MG63 (cell line): ENCODE measurements around the gene EPAS1. TPM values are rescaled to one million over a fixed set of nuclear protein-coding genes. Genes with fewer than 3 reads are reported as not detected.
A peak's percentile ranks its signal among the peaks of the same experiment; 100 is the strongest.

ENCODE experiments used
- DNase-seq: peaks from one replicate; pipeline ENCODE4 v3.0.0-alpha.2; 2020
- H3K27me3 ChIP-seq: fragments of 250-450 bp; sonication (Bioruptor Pico); 2 replicates; pipeline ENCODE4 v1.5.1; 2020; ENCODE audit warnings: mild to moderate bottlenecking, moderate library complexity
- H3K36me3 ChIP-seq: fragments of 250-450 bp; sonication (Bioruptor Pico); 2 replicates; pipeline ENCODE4 v1.5.1; 2020; ENCODE audit warnings: mild to moderate bottlenecking, moderate library complexity
- H3K4me3 ChIP-seq: fragments of 250-450 bp; sonication (Bioruptor Pico); 2 replicates; pipeline ENCODE4 v1.5.1; 2020; ENCODE audit warnings: mild to moderate bottlenecking, moderate library complexity
- H3K9me3 ChIP-seq: fragments of 250-450 bp; sonication (Bioruptor Pico); 2 replicates; pipeline ENCODE4 v1.5.1; 2020; ENCODE audit warnings: mild to moderate bottlenecking, moderate library complexity
- total RNA-seq: library from RNA; depleted of rRNA; stranded (reverse); fragments of >200 nt; shearing (Covaris generic); gene quantifications from 2 replicates; pipeline ENCODE4 v1.2.3, GENCODE V29; 2014; ENCODE audit warnings: low replicate concordance

The EPAS1 gene
- total RNA-seq, 1 experiment from 2014 or later, result 27.6 TPM

DNA sequence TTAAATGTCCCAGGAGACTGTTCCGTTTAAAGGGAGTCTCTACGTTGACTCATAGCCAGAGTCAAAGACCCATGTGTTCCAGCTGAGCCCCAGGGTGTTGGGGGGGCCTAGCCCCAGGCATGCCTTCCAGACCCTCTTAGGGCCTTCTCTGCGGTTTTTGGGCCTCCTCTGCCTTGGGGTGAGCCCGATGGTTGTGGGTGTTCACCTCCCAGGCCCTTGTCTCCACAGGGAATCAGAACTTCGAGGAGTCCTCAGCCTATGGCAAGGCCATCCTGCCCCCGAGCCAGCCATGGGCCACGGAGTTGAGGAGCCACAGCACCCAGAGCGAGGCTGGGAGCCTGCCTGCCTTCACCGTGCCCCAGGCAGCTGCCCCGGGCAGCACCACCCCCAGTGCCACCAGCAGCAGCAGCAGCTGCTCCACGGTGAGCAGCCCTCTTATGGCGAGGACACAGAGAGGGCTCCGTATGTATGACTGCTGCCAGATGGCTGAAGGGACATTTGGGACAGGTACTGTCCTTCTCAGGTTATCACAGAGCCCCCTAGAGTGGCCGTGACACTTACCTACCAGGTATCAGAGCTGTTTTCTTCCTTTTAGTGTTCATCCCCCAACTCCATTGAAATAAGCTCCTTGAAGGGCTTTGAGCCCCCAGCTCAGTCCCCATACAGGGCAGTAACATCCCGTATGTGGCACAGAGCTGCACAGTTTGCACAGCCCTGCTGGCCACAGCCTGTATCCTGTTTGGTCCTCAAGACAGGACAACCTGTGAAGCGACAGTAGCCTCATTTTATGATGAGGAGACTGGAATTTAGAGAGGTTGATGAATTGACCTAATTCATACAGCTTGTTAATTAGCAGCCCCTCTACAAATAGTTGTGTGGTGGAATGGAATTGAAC is 80.7 kb downstream of the EPAS1 start:
- peaks cover 88% of the 10 kb centered on the region for H3K36me3 ChIP-seq
- H3K4me3 ChIP-seq, result no peak overlapping the region
- no peaks in the 10 kb centered on the region for H3K9me3 ChIP-seq
- no peaks in the 10 kb centered on the region for H3K27me3 ChIP-seq
- no peak for DNase-seq

DNA sequence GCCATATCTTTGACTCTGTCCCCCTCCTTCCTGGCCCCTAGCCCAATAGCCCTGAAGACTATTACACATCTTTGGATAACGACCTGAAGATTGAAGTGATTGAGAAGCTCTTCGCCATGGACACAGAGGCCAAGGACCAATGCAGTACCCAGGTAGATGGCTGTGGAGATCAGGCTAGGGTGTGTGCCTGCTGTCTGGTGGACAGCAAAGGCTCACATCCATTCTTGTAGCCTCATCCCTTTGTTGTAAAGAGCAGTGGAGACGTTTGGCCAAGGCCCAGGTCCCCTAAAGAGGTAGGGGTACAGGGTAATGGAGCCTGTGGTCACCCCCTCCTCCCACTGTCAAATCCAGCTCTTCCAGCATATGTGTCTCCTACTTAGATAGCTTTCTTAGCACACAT is 81.4 kb downstream of the EPAS1 start:
- peaks cover 88% of the 10 kb centered on the region for H3K36me3 ChIP-seq
- DNase-seq, result no peak
- H3K4me3 ChIP-seq, result no peak overlapping the region
- no peaks in the 10 kb centered on the region for H3K27me3 ChIP-seq
- no peaks in the 10 kb centered on the region for H3K9me3 ChIP-seq

DNA sequence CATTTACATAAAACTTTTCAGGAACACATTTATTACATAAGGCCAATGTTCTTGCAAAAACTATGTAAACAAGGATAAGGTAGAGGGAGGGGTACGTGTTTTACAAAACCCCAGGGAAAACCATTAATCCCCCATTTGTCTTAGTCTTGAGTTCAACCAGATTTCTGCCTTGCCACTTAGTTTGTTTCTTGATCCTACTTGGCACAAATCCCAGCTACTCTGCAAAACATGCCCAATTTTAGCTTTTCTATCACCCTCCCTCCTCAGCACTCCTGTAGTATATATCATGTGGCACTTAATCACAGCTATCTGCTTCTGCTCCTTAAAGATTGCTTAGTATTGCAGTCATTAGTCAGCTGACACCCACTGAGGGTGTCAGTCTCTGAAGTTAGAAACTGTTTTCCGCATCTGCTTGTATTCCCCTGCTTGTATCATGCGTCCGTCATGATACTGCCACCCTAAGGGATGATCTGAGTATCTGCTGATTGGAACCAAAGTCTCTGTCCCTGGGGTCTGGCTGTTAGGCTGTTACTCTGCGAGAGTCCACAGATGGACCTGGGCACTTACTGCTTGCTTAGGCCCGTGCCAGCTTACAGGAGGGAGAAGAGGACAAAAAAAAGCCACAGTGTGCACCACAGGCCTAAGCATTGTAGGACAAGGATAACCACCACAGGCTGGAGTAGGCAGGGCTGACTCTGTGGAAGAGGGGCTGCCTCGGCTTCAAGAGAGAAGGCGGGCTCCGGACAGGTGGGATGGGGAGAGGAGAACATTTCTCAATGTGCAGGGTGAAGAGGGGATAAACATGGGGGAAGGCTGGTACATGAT is 82.2 kb downstream of the EPAS1 start:
- DNase-seq, result no peak
- Histone ChIP-seq H3K27me3 (no peaks in the 10 kb centered on the region), H3K36me3 (peaks cover 88% of the 10 kb centered on the region), H3K4me3 (no peak overlapping the region), H3K9me3 (no peaks in the 10 kb centered on the region)

DNA sequence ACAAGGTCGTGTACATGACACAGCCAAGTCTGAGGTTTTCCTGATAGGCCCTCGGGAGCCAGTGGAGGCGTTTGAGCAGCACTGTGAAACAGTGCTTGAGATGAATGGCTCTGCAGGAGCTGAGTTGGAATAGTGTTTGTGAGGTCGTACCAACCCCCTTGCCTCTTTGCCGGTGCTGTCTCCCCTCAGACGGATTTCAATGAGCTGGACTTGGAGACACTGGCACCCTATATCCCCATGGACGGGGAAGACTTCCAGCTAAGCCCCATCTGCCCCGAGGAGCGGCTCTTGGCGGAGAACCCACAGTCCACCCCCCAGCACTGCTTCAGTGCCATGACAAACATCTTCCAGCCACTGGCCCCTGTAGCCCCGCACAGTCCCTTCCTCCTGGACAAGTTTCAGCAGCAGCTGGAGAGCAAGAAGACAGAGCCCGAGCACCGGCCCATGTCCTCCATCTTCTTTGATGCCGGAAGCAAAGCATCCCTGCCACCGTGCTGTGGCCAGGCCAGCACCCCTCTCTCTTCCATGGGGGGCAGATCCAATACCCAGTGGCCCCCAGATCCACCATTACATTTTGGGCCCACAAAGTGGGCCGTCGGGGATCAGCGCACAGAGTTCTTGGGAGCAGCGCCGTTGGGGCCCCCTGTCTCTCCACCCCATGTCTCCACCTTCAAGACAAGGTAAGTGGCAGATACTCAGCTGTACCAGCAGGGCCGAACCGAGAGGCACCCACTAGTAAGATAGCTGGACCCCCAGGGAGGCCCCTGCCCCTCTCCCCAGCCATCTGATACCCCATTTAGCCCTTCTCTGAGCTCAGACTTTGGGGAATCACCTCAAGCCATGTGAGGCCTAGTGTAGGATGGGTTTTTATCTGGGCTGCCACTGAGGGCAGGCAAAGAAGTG is 83.1 kb downstream of the EPAS1 start:
- no peak for DNase-seq
- Histone ChIP-seq H3K36me3 (peaks cover 90% of the 10 kb centered on the region), H3K4me3 (no peak overlapping the region), H3K27me3 (no peaks in the 10 kb centered on the region), H3K9me3 (no peaks in the 10 kb centered on the region)

DNA sequence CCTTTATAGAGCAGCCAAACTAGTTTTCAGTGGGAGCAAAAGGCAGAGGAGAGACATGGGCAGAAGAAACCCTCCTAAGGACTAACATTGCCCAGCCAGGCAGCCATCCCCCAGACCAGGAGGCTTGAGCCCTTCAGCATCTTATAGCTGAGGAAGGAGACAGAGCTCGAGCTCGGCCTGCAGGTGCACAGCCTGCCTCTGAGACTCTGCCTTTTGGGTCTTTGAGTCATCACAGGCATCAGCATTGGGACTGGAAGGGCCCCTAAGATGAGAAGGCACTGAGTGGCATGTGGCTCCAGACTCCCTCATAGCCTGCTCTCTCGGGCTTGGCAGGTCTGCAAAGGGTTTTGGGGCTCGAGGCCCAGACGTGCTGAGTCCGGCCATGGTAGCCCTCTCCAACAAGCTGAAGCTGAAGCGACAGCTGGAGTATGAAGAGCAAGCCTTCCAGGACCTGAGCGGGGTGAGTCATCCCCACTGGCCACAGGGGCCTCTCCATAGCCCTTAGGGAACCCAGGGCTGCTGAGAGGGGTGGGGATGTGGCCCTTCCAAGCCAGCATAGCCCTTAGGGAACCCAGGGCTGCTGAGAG is 84.1 kb downstream of the EPAS1 start:
- Histone ChIP-seq H3K4me3 (no peak overlapping the region), H3K27me3 (no peaks in the 10 kb centered on the region), H3K9me3 (no peaks in the 10 kb centered on the region), H3K36me3 (peaks cover 85% of the 10 kb centered on the region)
- peak; percentile 66 for DNase-seq

DNA sequence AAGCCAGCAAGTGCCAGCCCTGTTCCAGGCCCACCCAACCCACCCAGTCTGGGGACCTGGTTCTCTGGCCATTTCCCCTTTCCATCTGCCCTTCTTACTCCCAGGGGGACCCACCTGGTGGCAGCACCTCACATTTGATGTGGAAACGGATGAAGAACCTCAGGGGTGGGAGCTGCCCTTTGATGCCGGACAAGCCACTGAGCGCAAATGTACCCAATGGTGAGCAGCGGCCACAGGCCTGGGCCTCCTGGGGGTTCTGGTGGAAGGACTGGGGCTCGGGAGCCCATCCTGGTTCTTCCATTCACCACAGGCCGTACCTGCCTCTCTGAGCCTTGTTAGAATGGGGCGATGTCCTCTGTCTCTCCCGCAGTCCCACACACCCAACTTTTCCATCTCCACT is 84.7 kb downstream of the EPAS1 start:
- Histone ChIP-seq H3K4me3 (no peak overlapping the region), H3K27me3 (no peaks in the 10 kb centered on the region), H3K9me3 (no peaks in the 10 kb centered on the region), H3K36me3 (peaks cover 84% of the 10 kb centered on the region)
- DNase-seq, result no peak

DNA sequence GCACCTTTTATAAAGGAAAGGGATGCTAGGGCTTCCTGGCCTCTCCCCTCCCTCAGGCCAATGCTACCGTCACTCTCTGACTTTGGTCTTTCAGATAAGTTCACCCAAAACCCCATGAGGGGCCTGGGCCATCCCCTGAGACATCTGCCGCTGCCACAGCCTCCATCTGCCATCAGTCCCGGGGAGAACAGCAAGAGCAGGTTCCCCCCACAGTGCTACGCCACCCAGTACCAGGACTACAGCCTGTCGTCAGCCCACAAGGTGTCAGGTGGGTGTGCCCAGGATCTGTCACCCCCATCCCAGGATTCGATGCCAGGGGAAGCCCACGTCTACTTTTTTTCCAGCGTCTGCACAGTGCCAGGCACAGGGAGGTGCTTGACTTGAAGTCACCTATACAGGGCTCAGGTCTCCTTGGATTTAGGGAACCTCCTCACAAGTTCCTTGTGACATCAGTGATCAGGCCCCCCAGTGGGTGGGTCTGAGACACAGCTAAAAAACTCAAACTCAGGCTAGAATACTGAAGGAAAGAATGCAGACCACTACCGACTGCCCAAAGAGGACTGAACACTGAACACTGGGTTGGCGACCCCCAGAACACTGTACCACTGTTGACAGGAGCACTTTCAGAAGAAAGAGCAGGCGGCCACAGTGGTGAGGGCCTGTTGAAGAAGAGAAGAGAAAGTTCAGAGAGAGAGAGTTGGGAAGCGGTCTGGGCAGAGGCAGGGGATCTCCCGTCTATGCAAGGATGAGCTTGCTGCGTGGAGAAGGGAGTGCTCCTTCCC is 85.3 kb downstream of the EPAS1 start:
- Histone ChIP-seq H3K9me3 (no peaks in the 10 kb centered on the region), H3K4me3 (no peak overlapping the region), H3K27me3 (no peaks in the 10 kb centered on the region), H3K36me3 (peaks cover 84% of the 10 kb centered on the region)
- DNase-seq, result no peak

DNA sequence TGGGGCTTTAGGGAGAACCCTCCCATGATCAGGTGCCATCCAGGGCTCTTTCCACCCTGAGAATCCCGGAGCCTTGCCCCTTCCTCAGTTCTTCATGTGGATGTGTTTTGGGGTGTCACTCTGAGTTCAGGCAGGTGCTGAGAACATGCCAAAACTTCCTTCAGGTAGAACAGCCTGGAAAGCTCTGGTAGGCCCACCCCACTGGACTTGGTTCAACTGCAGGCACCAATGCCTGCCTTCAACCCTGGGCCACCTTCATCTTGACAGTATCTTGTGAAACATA is 85.8 kb downstream of the EPAS1 start:
- no peak for DNase-seq
- Histone ChIP-seq H3K36me3 (peaks cover 84% of the 10 kb centered on the region), H3K27me3 (no peaks in the 10 kb centered on the region), H3K9me3 (no peaks in the 10 kb centered on the region), H3K4me3 (no peak overlapping the region)

DNA sequence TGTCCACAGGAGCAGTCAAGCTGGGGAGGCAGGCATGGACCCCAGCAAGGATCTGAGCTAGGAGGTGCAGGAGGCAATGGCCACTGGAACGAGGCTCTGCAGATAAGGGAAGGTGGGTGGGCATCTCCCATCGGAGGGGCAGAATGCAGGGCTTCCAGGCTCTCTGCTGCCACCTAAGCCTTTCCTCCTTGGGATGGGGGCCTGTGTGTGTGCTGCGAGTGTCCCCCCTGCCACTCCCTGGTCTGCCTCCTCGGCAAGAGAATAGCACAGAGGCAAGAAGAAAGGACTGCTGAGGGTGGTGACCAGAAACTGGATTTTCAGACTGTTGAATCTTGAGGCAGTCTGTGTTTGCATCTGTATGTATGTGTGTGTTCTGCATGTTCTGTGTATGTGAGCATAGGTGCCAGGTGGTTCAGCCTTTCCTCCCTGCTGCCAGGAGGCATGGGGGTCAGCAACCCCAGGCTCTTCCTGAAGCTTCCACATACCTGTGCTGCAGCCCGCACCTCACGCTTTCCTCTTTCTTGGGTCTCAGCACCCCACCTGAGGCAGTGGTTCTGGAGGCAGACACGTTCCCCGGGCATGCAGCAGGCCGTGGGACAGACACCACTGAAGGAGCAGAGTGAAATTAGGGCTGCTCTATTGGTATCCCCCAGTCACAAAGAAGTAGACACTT is 86.7 kb downstream of the EPAS1 start:
- H3K27me3 ChIP-seq, result no peaks in the 10 kb centered on the region
- no peak for DNase-seq
- H3K36me3 ChIP-seq, result peaks cover 84% of the 10 kb centered on the region
- no peak overlapping the region for H3K4me3 ChIP-seq
- no peaks in the 10 kb centered on the region for H3K9me3 ChIP-seq

DNA sequence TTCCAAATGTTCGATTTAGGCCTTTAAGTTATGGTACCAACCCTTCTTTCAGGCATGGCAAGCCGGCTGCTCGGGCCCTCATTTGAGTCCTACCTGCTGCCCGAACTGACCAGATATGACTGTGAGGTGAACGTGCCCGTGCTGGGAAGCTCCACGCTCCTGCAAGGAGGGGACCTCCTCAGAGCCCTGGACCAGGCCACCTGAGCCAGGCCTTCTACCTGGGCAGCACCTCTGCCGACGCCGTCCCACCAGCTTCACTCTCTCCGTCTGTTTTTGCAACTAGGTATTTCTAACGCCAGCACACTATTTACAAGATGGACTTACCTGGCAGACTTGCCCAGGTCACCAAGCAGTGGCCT is 87.2 kb downstream of the EPAS1 start:
- no peak for DNase-seq
- no peak overlapping the region for H3K4me3 ChIP-seq
- no peaks in the 10 kb centered on the region for H3K27me3 ChIP-seq
- H3K9me3 ChIP-seq, result no peaks in the 10 kb centered on the region
- H3K36me3 ChIP-seq, result peaks cover 83% of the 10 kb centered on the region

DNA sequence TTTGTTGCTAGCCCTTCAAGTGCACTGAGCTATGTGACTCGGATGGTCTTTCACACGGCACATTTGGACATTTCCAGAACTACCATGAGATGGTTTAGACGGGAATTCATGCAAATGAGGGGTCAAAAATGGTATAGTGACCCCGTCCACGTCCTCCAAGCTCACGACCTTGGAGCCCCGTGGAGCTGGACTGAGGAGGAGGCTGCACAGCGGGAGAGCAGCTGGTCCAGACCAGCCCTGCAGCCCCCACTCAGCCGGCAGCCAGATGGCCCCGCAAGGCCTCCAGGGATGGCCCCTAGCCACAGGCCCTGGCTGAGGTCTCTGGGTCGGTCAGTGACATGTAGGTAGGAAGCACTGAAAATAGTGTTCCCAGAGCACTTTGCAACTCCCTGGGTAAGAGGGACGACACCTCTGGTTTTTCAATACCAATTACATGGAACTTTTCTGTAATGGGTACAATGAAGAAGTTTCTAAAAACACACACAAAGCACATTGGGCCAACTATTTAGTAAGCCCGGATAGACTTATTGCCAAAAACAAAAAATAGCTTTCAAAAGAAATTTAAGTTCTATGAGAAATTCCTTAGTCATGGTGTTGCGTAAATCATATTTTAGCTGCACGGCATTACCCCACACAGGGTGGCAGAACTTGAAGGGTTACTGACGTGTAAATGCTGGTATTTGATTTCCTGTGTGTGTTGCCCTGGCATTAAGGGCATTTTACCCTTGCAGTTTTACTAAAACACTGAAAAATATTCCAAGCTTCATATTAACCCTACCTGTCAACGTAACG is 88.8 kb downstream of the EPAS1 start:
- H3K27me3 ChIP-seq, result no peaks in the 10 kb centered on the region
- H3K4me3 ChIP-seq, result no peak overlapping the region
- peak; percentile 73 for DNase-seq
- peaks cover 69% of the 10 kb centered on the region for H3K36me3 ChIP-seq
- no peaks in the 10 kb centered on the region for H3K9me3 ChIP-seq

DNA sequence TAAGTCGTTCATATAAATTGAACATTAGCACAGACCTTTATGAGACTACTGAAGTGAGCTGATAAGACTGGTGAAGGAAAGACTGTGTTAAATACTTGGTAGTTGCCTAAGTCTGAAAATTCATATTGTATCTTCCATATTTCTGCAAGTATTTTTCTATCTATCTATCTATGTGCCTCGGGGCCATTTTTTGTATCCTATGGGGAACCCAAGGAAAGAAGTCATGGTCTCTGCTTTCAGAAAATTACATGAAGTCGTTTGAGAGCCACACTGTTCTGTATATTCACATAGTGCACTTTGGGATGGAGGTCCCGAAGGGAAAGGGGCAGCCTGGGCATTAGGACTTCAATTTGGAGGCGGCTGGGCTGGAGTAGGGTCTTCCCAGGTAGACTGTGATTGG is 89.6 kb downstream of the EPAS1 start:
- H3K27me3 ChIP-seq, result no peaks in the 10 kb centered on the region
- no peak for DNase-seq
- H3K9me3 ChIP-seq, result no peaks in the 10 kb centered on the region
- H3K4me3 ChIP-seq, result no peak overlapping the region
- peaks cover 63% of the 10 kb centered on the region for H3K36me3 ChIP-seq

DNA sequence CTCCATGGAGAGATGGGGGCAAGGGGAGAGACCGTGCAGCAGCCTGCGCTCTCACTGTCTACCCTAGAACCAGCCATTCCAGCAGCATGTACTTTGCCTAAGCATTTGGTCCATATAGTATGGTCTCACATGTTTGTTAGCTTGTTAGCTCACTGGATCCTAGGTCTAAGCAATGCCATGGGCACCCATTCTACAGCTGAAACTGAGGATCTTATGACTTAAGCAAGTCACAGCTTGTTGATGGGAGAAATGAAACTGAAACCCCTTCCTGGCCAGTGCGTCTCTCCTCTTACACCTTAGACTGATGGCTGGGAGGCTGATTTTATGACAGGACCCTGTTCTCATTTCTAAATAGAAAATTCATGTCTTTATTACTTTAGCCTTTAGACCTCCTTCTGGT is 90.1 kb downstream of the EPAS1 start:
- peaks cover 58% of the 10 kb centered on the region for H3K36me3 ChIP-seq
- H3K4me3 ChIP-seq, result no peak overlapping the region
- no peaks in the 10 kb centered on the region for H3K27me3 ChIP-seq
- H3K9me3 ChIP-seq, result no peaks in the 10 kb centered on the region
- no peak for DNase-seq

DNA sequence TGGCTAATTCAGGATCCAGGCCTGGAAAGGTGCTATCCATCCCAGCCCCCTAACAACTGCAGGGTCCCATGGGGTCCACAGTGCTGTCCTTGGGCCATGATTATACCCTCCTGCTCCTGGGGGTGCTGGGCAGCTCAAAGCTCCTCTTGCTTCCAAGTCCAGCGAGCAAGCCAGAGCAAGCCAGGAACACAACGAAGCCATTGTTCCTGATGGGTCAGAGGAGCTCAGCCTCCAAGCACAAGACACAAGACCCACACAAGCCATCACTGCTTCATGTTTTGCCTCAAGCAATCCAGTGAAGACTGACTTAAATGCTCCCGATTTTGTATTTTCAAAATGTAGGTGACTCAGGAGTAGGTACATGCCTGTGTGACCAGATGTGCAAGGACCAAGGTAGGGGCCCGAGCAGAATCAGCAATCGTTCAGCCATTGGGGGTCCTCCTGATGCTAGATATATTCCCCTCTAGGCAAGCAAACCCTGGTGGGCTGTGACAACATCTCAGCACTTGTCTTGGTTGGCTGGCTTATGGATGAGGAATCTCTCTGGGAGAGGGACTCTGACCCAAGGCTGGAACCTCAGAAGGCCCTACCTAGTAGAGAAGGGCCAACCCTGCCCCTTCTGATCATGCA is 90.8 kb downstream of the EPAS1 start:
- no peaks in the 10 kb centered on the region for H3K9me3 ChIP-seq
- no peak for DNase-seq

More for the DNA sequence above, 90.8 kb downstream of the EPAS1 start:
- H3K27me3 ChIP-seq, result no peaks in the 10 kb centered on the region
- H3K36me3 ChIP-seq, result peaks cover 51% of the 10 kb centered on the region
- no peak overlapping the region for H3K4me3 ChIP-seq
